RKO (cell line): ENCODE results near the gene SLC1A4.
A peak's percentile ranks its signal among the peaks of the same experiment; 100 is the strongest.
"Not testable (repeated sequence)": the region's sequence is repeated elsewhere in the genome, so short reads cannot be mapped to it uniquely, and the experiment has no call there.

Experiments
- DNase-seq: peaks from one replicate; pipeline ENCODE4 v3.0.0-alpha.2; 2016; ENCODE audit warnings: low spot score

SLC1A4 gene

DNA sequence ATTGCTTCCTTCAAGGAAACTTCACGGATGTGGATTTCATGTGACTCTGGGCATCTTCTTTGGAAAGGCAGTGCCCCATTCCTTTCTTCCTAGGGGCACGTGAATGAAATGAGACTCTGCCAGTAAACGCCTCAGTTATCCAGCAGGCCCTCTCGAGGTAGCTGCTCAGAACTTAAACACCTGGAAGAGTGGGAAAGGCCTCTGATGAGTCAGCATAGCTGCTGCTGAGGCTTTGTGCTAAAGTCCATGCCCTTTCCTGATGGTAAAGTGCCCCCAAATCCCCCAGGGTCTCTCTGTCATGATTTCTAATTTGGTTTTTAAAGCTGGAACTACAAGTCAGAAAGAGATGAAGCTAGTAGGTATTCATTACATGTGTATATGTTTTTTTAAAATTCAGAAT, 3.8 kb downstream of the SLC1A4 start:
- DNase-seq: no peak

DNA sequence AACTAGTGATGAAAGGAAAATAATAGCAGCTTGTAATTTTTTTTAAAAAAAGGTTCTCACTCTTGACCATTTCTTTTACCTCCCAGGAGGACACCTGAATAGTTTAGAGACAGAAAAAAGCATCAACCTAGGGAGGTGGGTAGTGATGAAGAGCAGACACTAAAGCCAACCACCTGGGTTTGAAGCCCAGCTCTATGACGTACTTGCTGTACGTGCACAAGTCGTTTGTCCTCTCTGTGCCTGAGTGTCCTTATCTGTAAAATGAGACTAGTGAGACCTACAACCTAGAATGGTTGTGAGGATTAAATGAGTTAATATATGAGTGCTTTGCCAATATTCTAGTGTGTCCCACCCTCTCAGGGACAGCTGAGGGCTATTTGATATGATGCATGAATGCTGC, 5.8 kb downstream of the SLC1A4 start:
- no peak for DNase-seq

- no peak for DNase-seq
Measured at GRCh38 chr2:64996871-64997307, 7.7 kb downstream of the SLC1A4 start.

- no peak for DNase-seq
Measured at GRCh38 chr2:64998658-64999061, 9.5 kb downstream of the SLC1A4 start.

- no peak for DNase-seq
Measured at GRCh38 chr2:64999754-65000153, 10.6 kb downstream of the SLC1A4 start.

DNA sequence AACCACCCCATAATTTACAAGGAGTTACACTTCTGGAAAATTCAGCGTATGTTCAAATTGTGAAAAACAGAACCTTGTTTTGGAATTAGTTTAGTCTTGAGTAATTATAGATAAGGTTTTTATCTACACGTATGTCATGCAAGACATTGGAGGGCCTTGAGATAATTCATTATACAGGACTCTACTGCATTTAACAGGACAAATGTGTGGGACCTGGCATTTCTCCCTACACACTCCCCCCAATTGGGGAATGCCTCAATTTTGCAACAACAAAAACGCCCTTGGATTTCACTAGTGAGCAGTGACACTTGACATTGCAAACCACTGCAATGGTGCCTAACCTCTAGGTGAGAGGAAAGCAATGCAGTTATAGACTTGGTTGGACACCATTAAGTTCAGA, 11.4 kb downstream of the SLC1A4 start:
- no peak for DNase-seq

GRCh38 chr2:65003037-65003436, 13.8 kb downstream of the SLC1A4 start:
- DNase-seq: no peak

DNA sequence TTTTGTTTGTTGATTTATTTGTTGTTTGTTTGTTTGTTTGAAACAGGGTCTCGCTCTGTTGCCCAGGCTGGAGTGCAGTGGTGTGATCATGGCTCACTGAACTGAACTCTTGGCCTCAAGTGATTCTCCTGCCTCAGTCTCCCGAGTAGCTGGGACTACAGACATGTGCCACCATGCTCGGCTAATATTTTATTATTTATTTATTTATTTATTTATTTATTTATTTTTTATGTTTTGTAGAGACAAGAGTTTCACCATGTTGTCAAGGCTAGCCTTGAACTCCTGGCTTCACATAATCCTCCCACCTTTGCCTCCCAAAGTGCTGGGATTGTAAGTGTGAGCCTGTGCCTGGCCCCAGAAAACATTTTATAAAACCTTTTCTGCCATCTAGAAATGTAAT, 15.0 kb downstream of the SLC1A4 start:
- not testable (repeated sequence) for DNase-seq

- DNase-seq: no peak
Measured at GRCh38 chr2:65013776-65014175, 24.6 kb downstream of the SLC1A4 start.

DNA sequence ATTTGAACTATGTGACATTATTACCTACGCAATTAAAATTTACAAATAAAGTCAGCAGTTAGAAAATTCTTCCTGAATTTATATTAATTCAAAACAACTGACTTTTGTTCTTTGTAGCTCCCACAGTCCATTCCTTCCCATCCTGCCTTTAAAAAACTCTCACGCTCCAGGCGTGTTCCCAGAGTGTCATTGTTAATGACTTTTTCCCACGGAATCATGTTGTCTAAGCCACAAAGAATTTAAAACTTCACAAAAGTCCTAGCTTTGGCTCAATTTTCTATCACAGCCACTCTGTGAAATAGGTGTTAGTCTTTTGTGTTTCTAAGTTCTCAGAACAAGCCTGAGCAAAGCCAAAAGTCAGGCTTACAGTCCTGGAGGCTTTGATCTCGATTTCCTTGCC, 26.5 kb downstream of the SLC1A4 start:
- DNase-seq: no peak

DNA sequence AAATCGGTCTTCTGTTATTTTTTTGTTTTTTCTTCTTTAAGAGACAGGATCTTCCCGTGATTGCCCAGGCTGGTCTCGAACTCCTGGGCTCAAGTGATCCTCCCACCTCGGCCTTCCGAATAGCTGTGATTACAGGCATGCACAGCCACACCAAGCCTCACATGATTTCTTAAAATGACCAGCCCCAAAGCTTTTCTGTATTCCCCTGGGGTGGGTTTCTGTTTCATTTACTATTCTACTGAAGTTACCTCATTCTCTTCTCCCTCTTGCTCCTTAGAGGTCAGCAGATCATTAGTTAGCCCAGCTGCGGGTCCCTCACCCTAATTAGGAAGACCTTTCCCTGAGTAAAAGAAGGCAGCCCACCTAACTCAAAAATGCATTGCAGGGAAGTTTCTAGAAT, 27.6 kb downstream of the SLC1A4 start:
- DNase-seq: no peak

DNA sequence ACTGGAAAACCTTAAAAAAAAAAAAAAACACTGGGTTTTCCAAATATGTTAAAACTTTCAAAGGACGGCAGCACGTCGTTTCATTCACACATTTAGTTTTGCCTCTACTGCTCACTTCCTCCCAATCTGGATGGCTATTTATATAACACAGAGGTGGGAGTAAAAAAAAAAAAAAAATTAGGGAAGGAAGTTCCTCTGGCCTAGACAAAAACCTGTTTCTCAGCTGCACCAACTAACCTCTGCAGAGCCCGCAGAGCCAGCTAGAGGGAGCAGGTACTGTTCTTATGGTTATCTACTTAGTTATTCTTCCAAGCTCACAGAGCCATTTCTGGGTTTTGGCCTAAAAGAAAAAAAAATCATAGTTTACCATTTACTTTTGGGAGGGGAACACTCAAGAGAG, 28.1 kb downstream of the SLC1A4 start:
- DNase-seq: no peak

DNA sequence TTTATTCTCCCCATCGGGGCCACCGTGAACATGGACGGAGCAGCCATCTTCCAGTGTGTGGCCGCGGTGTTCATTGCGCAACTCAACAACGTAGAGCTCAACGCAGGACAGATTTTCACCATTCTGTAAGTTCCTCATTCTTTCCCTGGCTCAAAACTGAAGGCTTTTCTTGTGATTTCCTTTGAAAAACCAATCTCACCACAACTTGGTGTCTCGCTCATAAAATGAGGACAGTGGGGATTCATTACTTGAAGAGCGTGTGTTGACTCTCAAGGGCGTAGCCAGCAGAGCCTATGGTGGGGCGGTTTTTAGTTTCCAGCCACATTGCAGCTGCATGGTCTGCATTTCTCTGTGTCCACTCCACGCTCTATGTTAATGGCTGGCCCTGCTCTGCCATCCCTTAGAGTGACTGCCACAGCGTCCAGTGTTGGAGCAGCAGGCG, 29.0 kb downstream of the SLC1A4 start:
- no peak for DNase-seq

GRCh38 chr2:65019010-65019409, 29.8 kb downstream of the SLC1A4 start:
- no peak for DNase-seq

- DNase-seq: no peak
Measured at GRCh38 chr2:65019675-65020195, 30.5 kb downstream of the SLC1A4 start.

DNA sequence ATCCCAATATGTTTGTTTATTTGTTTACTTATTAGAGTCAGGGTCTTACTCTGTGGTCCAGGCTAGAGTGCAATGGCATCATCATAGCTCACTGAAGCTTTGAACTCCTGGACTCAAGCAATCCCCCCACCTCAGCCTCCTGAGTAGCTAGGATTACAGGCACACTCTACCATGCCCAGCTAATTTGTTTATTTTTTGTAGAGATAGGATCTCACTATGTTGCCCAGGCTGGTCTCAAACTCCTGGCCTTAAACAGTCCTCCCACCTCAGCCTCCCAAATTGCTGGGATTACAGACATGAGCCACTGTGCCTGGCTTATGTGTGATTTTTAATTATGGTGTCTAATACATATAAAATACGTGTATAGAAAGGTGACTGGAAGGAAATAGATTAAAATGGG, 31.1 kb downstream of the SLC1A4 start:
- not testable (repeated sequence) for DNase-seq

GRCh38 chr2:65020943-65021528, 31.8 kb downstream of the SLC1A4 start:
- DNase-seq: no peak

GRCh38 chr2:65021709-65022108, 32.5 kb downstream of the SLC1A4 start:
- no peak for DNase-seq

- DNase-seq: no peak
Measured at GRCh38 chr2:65022189-65022588, 33.0 kb downstream of the SLC1A4 start.

DNA sequence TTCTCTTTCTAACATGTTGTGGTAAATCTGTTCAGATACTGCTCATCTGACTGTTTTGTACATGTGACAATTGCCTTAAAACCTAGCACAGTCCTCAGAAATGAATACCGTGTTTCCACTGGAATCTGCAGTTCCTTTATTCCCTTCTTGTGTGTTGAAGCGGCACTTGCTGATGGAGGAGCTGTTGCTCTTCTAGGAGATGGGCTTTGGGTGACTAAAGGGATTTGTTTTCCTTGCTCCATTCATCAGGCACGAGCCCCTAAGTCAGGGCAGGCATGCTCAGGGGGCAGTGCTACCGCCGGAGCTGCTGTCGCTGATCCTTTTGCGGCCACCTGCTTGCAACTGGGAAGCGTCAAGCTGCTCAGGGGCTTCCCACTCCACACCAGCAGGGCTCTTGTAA, 34.5 kb downstream of the SLC1A4 start:
- no peak for DNase-seq

DNA sequence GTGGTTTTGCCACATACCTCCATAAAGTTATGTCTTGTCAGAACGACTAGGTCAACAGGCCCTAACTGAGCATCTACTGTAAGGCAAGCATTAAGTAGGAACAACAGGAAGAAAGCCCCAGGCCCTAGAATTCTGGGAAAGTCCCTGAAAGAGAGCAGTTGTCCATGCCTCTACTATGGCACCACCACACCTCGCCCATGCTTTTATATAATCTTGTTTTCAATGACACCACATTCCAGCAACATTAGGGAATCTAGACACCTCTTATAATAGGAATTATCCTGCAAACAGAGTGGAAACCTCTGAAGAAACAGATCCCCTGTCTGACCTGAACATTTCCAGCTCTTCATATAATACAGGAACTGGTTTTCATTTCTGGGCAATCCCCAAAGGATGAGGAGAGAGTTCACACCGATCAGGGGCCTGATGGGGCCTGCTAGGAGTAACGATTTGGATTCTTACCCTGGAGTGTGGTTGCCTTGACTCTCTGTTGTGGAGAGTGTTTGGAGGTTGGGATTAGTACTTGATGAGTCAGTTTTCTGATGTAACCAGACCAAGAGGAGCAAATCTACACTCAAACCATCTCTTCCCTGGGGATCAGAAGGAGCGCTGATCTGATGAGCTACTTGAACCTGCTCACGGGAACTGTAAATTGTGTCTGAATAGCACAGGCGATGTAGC, 35.1 kb downstream of the SLC1A4 start:
- peak; percentile 42 for DNase-seq

GRCh38 chr2:65025453-65026123, 36.4 kb downstream of the SLC1A4 start:
- DNase-seq: no peak

GRCh38 chr2:65026154-65026553, 37.0 kb downstream of the SLC1A4 start:
- DNase-seq: no peak
